SK-N-MC (cell line): ENCODE results near the gene SLC9B2.

ENCODE experiments used
- DNase-seq: peaks from one replicate; pipeline ENCODE4 v3.0.0-alpha.2; 2011; ENCODE audit warnings: low read depth, low spot score
- H3K27ac ChIP-seq: fragments of 200-600 bp; sonication (generic); 2 replicates; pipeline ENCODE4 v1.5.1; 2016; ENCODE audit warnings: mixed run types
- H3K36me3 ChIP-seq: fragments of 200-600 bp; sonication (generic); 2 replicates; pipeline ENCODE4 v1.6.1; 2017; ENCODE audit warnings: antibody characterized with exemption, low read length, mixed read lengths; ENCODE audit not compliant: insufficient read depth
- H3K4me3 ChIP-seq: fragments of 200-600 bp; sonication (generic); 2 replicates; pipeline ENCODE4 v1.5.1; 2016
- H3K9ac ChIP-seq: fragments of 200-600 bp; sonication (generic); 2 replicates; pipeline ENCODE4 v1.8.0; 2017; ENCODE audit warnings: mixed run types, mixed read lengths; ENCODE audit not compliant: insufficient read length
- H3K9me3 ChIP-seq: fragments of 200-600 bp; sonication (generic); 2 replicates; pipeline ENCODE4 v1.6.1; 2017; ENCODE audit warnings: low read depth, mild to moderate bottlenecking, antibody characterized with exemption, low read length, moderate library complexity, mixed read lengths
- EZH2 ChIP-seq: fragments of 200-600 bp; sonication (generic); IDR thresholded peaks from one replicate; pipeline ENCODE4 v1.6.1; 2017; ENCODE audit warnings: antibody characterized with exemption
- FOXP2 ChIP-seq: optimal IDR thresholded peaks from 2 replicates; pipeline ENCODE3; 2011; ENCODE audit warnings: mild to moderate bottlenecking, moderate library complexity; ENCODE audit not compliant: insufficient read depth; ENCODE audit errors: extremely low read length, control extremely low read depth
- POLR2AphosphoS5 ChIP-seq: IDR thresholded peaks from 2 replicates; pipeline ENCODE4 v1.6.1; 2012; ENCODE audit warnings: mild to moderate bottlenecking, low read depth, low read length, borderline replicate concordance

Gene SLC9B2

DNA sequence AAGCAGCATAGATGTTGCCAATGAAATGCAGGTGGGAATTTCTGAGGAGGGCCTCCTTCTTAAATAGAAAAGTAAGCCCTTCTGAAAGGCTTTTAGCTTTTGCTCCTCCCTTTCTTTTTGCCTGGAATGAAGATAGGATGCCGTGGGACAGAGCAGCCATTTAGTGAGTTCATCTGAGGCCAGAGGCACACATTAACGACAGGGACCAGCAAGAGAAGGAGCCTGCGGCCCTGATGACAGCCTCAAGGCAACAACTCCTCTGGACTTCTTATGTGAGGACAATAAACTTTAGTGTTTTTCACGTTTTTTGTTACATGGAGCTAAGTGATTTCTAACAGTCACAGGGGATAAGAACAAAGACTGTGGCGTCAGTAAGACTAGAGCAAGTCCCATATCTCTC, 24.1 kb upstream of the SLC9B2 start:
- H3K9me3 ChIP-seq = no peaks in the 10 kb centered on the region
- peaks cover 4% of the 10 kb centered on the region; the same call in 1 of the 2 replicates for H3K36me3 ChIP-seq
- peak overlapping the region; percentile 16 for H3K9ac ChIP-seq
- H3K27ac ChIP-seq = peak overlapping the region; percentile 63
- TF ChIP-seq EZH2 (no peak), POLR2AphosphoS5 (no peak)
- no peak for DNase-seq
- peak overlapping the region; percentile 9; the same call in 1 of the 2 replicates for H3K4me3 ChIP-seq

DNA sequence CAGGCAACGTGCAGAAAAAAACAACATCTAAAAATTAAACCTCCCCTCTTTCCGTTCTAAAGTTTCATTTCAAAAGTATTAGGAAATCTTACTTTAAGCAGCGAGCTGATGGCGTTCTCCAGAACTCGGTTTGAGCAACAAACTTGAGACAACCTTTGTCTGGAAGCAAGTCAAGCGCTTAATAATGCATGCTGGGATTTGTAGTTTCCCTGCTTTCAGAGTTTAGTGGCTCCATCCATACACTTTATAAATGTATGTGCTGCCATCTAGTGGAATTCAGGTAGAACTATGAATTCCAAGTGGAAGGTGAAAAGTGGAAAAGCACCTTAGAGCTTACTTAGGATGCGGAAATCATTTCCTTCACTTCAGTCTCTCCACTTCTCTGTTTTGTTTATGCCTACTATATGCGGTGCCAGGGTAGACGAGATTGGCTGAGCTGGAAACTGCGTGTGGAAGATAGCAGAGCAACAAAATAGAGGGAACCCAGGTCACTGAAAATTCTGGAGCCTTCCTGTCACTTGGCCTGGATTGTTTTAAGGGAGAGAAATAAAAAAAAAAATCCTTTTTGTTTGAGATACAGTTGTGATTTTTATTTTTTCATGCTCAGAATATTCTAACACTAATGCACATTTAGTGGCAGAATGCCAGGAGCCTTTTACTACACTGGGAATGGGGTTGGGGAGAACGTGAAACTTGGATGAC, 23.3 kb upstream of the SLC9B2 start, which contains the start of gene BDH2:
Gene BDH2, minus strand, starts transcription at position 144 of the 702 bp plus-strand sequence. CDS start 3,580 bp downstream, outside the sequence.
- TF ChIP-seq EZH2 = no peak
- TF ChIP-seq POLR2AphosphoS5 = peak; percentile 72
- no peaks in the 10 kb centered on the region for H3K9me3 ChIP-seq
- peak; percentile 90 for DNase-seq
- no peaks in the 10 kb centered on the region for H3K36me3 ChIP-seq
- H3K27ac ChIP-seq = peak within 1 kb of the TSS; percentile 63
- peak within 1 kb of the TSS; percentile 85 for H3K9ac ChIP-seq
- peak within 1 kb of the TSS; percentile 83 for H3K4me3 ChIP-seq

GRCh38 chr4:103098756-103099440, 22.3 kb upstream of the SLC9B2 start:
- no peaks in the 10 kb centered on the region for H3K36me3 ChIP-seq
- H3K4me3 ChIP-seq = peak overlapping the region; percentile 83
- no peaks in the 10 kb centered on the region for H3K9me3 ChIP-seq
- peak overlapping the region; percentile 85 for H3K9ac ChIP-seq
- H3K27ac ChIP-seq = no peak overlapping the region
- no peak for DNase-seq
- no peak for TF ChIP-seq FOXP2
- no peak for TF ChIP-seq EZH2
- TF ChIP-seq POLR2AphosphoS5 = no peak

GRCh38 chr4:103098341-103098740, 21.8 kb upstream of the SLC9B2 start:
- no peak for DNase-seq
- Histone ChIP-seq H3K9me3 (no peaks in the 10 kb centered on the region), H3K9ac (no peak overlapping the region), H3K36me3 (no peaks in the 10 kb centered on the region), H3K27ac (no peak overlapping the region), H3K4me3 (peak overlapping the region; percentile 83; the same call in 1 of the 2 replicates)
- TF ChIP-seq FOXP2 = no peak
- no peak for TF ChIP-seq POLR2AphosphoS5
- no peak for TF ChIP-seq EZH2

- TF ChIP-seq FOXP2 = no peak
- H3K9ac ChIP-seq = no peak overlapping the region
- no peak for DNase-seq
Measured at GRCh38 chr4:103097112-103097511, 20.6 kb upstream of the SLC9B2 start.

DNA sequence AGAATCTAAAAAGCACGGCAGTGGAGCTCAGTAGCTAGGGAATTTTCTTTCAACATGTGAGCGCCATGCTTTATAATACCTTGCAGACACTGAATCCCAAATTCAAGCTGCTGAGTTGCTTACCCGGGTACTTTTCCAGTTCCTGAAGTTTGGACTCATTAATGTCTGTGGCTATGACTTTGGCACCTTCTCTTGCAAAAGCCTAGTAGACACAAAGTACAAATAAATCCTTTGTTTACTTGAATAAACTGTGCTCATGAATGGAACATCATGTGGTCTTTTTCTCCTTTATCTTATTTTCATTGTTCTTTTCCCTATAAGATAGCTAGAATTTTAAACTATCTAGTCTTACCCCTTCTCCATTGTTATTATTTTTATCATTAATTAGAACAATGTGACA, 18.5 kb upstream of the SLC9B2 start:
- Histone ChIP-seq H3K4me3 (no peak overlapping the region), H3K27ac (no peak overlapping the region)

More at GRCh38 chr4:103097112-103097511, 20.6 kb upstream of the SLC9B2 start:
- Histone ChIP-seq H3K36me3 (peaks cover 4% of the 10 kb centered on the region), H3K27ac (no peak overlapping the region), H3K9me3 (no peaks in the 10 kb centered on the region), H3K4me3 (no peak overlapping the region)

GRCh38 chr4:103092245-103092644, 15.7 kb upstream of the SLC9B2 start:
- H3K9ac ChIP-seq = no peak overlapping the region
- H3K27ac ChIP-seq = no peak overlapping the region
- no peak overlapping the region for H3K4me3 ChIP-seq
- no peak for DNase-seq
- H3K36me3 ChIP-seq = peaks cover 31% of the 10 kb centered on the region
- no peaks in the 10 kb centered on the region for H3K9me3 ChIP-seq
- no peak for TF ChIP-seq FOXP2

More for the DNA sequence above, 18.5 kb upstream of the SLC9B2 start:
- Histone ChIP-seq H3K36me3 (peaks cover 18% of the 10 kb centered on the region), H3K9me3 (no peaks in the 10 kb centered on the region), H3K9ac (no peak overlapping the region)
- DNase-seq = no peak
- TF ChIP-seq POLR2AphosphoS5 (no peak), EZH2 (no peak), FOXP2 (no peak)

DNA sequence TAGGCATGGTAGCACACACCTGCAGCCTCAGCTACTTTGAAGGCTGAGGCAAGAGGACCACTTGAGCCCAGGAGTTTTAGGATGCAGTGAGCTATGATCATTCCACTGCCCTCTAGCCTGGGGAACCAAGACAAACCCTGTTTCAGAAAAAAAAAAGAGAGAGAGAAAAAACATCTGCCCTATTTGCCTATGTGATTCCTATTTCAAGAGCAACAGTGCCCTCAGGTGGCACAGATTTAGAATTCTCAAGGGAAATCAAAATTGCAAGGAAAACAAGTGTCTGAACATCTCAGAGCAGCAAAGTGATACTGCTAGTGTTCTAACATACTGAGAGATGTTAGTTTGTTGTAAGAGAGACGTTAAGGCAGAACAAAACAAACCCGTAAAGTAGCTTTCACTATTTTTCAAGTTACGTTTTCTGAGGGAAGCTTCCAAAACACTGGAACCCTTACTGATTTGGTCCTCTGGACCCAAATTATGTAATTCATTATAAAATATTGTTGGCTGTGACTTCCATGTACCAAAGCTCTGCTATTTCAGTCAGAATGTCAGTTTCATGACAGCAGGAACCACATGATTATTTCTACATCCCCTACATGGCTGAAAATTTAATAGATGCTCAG, 15.2 kb upstream of the SLC9B2 start:
- no peaks in the 10 kb centered on the region for H3K9me3 ChIP-seq
- no peak overlapping the region for H3K9ac ChIP-seq
- H3K27ac ChIP-seq = no peak overlapping the region
- H3K36me3 ChIP-seq = peaks cover 34% of the 10 kb centered on the region
- DNase-seq = peak; percentile 57
- no peak for TF ChIP-seq FOXP2
- no peak for TF ChIP-seq EZH2
- TF ChIP-seq POLR2AphosphoS5 = no peak
- no peak overlapping the region for H3K4me3 ChIP-seq

GRCh38 chr4:103089481-103089880, 12.9 kb upstream of the SLC9B2 start:
- Histone ChIP-seq H3K27ac (no peak overlapping the region), H3K9me3 (no peaks in the 10 kb centered on the region), H3K36me3 (peaks cover 43% of the 10 kb centered on the region), H3K4me3 (no peak overlapping the region), H3K9ac (no peak overlapping the region)
- DNase-seq = no peak
- TF ChIP-seq POLR2AphosphoS5 (no peak), FOXP2 (no peak), EZH2 (no peak)
